T1000 (cell line): Measurements from ENCODE around the gene MARCHF4.

Source experiments
- DNase-seq: peaks from one replicate; lab custom pipeline; 2025; ENCODE audit warnings: mixed read lengths; lab: John Stamatoyannopoulos, UW

Gene MARCHF4

GRCh38 chr2:216350214-216350791 lies 22.0 kb downstream of the MARCHF4 start:
- no peak for DNase-seq

- no peak for DNase-seq
Measured at GRCh38 chr2:216349366-216349765, 22.9 kb downstream of the MARCHF4 start.

GRCh38 chr2:216348756-216349308 lies 23.5 kb downstream of the MARCHF4 start:
- no peak for DNase-seq

GRCh38 chr2:216346781-216347180 lies 25.5 kb downstream of the MARCHF4 start:
- no peak for DNase-seq

DNA sequence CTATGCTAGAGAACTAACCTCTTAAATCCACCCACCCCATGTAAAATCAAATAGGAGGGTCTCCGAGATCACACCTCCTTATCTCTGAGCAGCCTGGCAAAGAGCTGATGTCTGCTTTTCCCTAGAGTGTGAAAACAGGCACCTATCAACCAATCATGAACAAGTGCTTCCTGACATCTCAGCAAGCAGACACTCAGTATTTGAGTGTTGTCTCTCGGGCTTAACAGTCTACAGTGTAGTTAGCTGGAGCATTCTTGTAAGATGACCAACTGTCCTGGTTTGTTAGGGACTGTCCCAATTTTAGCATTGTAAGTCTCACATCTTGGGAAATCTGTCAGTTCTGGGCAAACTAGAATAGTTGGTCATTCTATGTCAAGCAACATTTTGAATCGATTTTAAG lies 26.4 kb downstream of the MARCHF4 start:
- no peak for DNase-seq

DNA sequence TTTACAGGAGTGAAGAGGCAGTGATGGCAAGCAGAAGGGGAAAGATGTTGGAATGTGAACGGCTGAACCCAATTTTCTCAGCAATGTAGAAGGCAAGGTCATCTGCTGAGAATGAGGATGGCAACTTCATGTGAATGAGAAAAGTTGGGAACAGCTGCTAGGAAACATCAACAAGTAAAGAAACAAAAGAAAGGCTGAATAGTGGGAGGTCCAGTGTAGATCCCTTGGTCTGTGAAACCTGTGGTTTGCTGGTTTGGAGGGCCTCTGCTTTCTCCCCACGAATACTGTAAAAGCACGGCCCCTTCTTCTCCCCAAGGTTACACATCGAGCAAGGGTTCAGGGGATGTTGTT lies 27.4 kb downstream of the MARCHF4 start:
- no peak for DNase-seq

DNA sequence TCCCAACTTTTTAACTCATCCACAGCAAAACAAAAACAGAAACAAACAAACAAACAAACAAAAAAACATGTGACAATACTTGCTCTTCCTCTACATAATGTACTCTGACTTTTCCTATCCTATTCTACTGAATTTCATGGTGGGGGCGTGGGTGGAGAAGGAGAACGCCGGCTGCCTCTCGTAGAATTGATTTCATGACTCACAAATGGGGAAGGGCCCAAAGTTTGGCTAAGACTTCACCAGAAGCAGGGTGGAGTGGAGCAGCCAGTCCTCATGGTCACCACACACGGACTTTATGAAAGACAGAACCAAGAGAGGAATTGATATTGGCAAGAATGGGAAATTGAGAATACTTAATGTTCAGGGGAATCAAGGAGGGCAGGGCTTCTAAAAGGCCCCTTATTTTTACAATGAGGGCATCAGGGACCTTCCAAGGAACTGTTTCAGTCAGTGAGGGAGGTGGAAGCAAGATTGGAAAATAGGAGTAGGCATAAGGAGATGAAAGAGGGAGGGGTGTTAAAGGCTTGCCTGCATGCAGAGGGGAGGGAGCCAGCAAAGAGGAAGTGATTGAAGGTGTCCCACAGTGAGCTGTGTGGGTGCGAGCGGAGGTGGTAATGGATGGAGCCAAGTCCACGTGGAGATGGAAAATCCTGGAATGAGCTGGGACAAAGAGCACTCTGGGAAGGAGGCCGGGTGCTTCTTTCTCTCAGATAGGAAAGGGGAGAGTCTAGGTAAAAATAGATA lies 27.9 kb downstream of the MARCHF4 start:
- DNase-seq: no peak

GRCh38 chr2:216343221-216343980 lies 28.9 kb downstream of the MARCHF4 start:
- DNase-seq: no peak

DNA sequence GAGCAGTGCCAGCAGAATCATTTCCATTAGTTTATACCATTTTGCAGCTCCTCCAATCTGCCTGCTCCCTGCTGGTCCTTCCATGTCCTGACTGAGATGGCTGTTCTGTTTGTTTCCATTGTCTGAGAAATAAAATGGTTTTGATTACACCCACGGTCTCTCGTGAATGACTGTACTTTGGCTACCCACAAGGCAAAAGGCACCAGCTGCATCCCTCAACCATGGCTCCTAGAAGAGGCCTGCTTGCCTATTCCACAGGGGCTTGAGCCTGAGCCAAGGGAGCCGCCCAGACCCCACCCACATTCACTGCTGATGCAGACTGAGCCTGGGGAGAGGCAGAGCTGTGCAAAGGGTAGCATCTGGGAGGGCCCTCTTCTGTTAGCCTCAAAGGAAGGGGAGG lies 31.2 kb downstream of the MARCHF4 start:
- no peak for DNase-seq

GRCh38 chr2:216340280-216340631 lies 32.0 kb downstream of the MARCHF4 start:
- no peak for DNase-seq

- DNase-seq: no peak
Measured at GRCh38 chr2:216339456-216340279, 32.6 kb downstream of the MARCHF4 start.

DNA sequence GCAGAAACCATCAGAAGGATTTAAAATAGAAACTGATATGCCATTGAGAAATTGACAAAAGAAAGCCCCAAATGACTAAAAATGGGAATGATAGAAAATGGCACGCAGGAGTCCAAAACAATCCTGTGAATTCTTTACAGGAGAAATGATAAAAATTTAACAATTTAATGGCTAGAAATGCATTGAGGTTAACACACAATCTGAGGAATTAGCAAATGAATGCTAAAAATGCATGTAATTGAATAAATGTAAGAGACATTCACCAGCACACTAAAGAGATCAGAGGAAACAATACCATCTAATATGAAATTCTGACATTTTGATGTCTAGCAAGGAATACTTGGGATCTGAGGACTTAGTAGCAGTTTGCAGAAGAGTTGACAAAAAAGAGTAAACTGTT lies 37.0 kb downstream of the MARCHF4 start:
- DNase-seq: no peak

- no peak for DNase-seq
Measured at GRCh38 chr2:216328347-216328746, 43.9 kb downstream of the MARCHF4 start.

- no peak for DNase-seq
Measured at GRCh38 chr2:216327447-216327935, 44.8 kb downstream of the MARCHF4 start.
